Spleen (tissue), 11 donors: Measurements from ENCODE around the gene ACBD7. TPM values are rescaled to one million over a fixed set of nuclear protein-coding genes. Genes with fewer than 3 reads are reported as not detected.

Experiments
- DNase-seq: peaks from one replicate; pipeline ENCODE4 v3.0.0-alpha.2; 2020
- H3K27ac ChIP-seq, 8 donors: fragments of 200-600 bp; sonication (generic) in 7 of 8; 1 replicate in 4 of 8; 2 replicates in 4 of 8; pipeline versions ENCODE4 v1.5.0 to v1.8.0; 2016 to 2021; ENCODE audit warnings: inconsistent platforms in 4 of 8, mild to moderate bottlenecking in 4 of 8, moderate library complexity in 1 of 8
- H3K27me3 ChIP-seq, 7 donors: fragments of 200-600 bp; sonication (generic) in 6 of 7; replicated peaks in 1 of 7; 1 replicate in 4 of 7; 2 replicates in 3 of 7; pipeline versions ENCODE4 v1.5.0 to v1.8.0; 2016 to 2021; ENCODE audit warnings: inconsistent platforms in 3 of 7, mild to moderate bottlenecking in 1 of 7
- H3K36me3 ChIP-seq, 6 donors: fragments of 200-600 bp; sonication (generic) in 5 of 6; 1 replicate in 4 of 6; 2 replicates in 2 of 6; pipeline versions ENCODE4 v1.5.0 to v1.8.0; 2016 to 2021; ENCODE audit warnings: inconsistent platforms in 2 of 6
- H3K4me1 ChIP-seq, 6 donors: fragments of 200-600 bp; sonication (generic) in 5 of 6; 1 replicate in 3 of 6; 2 replicates in 3 of 6; pipeline versions ENCODE4 v1.5.0 to v1.8.0; 2016 to 2021; ENCODE audit warnings: inconsistent platforms in 3 of 6
- H3K4me3 ChIP-seq, 8 donors: fragments of 200-600 bp; sonication (generic) in 7 of 8; 1 replicate in 4 of 8; 2 replicates in 4 of 8; pipeline versions ENCODE4 v1.5.0 to v1.8.0; 2016 to 2021; ENCODE audit warnings: inconsistent platforms in 4 of 8, mild to moderate bottlenecking in 4 of 8, moderate library complexity in 2 of 8
- H3K9me3 ChIP-seq, 8 donors: fragments of 200-600 bp; sonication (generic) in 7 of 8; 1 replicate in 4 of 8; 2 replicates in 4 of 8; pipeline versions ENCODE4 v1.5.0 to v1.8.0; 2016 to 2021; ENCODE audit warnings: inconsistent platforms in 4 of 8
- POLR2A ChIP-seq, 3 donors: fragments of 450-650 bp; IDR thresholded peaks; one replicate each; pipeline ENCODE4 v1.5.1; 2017; ENCODE audit warnings: antibody characterized with exemption in 3 of 3, mild to moderate bottlenecking in 1 of 3
- POLR2AphosphoS5 ChIP-seq, 3 donors: sonication (generic); formaldehyde crosslinking; IDR thresholded peaks; one replicate each; pipeline ENCODE4 v1.5.1; 2017; ENCODE audit warnings: antibody characterized with exemption in 3 of 3
- WGBS, 5 donors: extraction: QIAGEN DNeasy Blood & Tissue Kit in 3 of 5; methylation state at CpG; one replicate each; pipeline versions ENCODE4 v1.1.5 to v1.1.7; 2013 to 2018; 5-methylcytosine and 5-hydroxymethylcytosine counted together
- intact Hi-C: fragments of 100-400 bp; cut with DNase I; formaldehyde crosslinking; loops from one replicate; pipeline ENCODE4 v1.15.0; 2023; ENCODE audit warnings: low total_unique reads
- polyA plus RNA-seq, 3 donors: library from polyadenylated mRNA; stranded (reverse); fragments of 200-250 nt; gene quantifications; one replicate each; pipeline ENCODE4 v1.2.1, GENCODE V29; 2013
- total RNA-seq, 7 donors: library from RNA; depleted of rRNA in 3 of 7; stranded (reverse); fragments of >200 nt in 3 of 7; fragmentation: NEBNext Ultra II Directional in 4 of 7; extraction: Animal tissue kit (Norgen Biotek cat#: 25700) in 4 of 7; gene quantifications; one replicate each; pipeline versions ENCODE4 v1.1.0 to v1.2.1, GENCODE V29; 2016 to 2021
- TF ChIP-seq, protein P1 (sequence below), 11 experiments: fragments of 200-600 bp in 7 of 11; fragments of 450-650 bp in 4 of 11; sonication (generic) in 4 of 11; IDR thresholded peaks in 8 of 11; conservative IDR thresholded peaks in 3 of 11; 1 replicate in 7 of 11; 2 replicates in 4 of 11; pipeline versions ENCODE4 v1.4.0 to v1.8.0; 2016 to 2021; ENCODE audit warnings: antibody characterized with exemption in 11 of 11, inconsistent platforms in 4 of 11, mild to moderate bottlenecking in 1 of 11
- donor health status: healthy with polysubstance abuse.
- donor health status: DM: no; HTN: no; CAD: no; lungs with moderate emphysema.
- donor health status: DM: no; HTN: no; CAD: no.
- donor health status: Bipolar disorder and iron deficiency.
- donor health status: healthy.
- donor health status: DM: no; HTN: no; CAD: no.
- donor health status: DM: yes; HTN: yes; CAD: no.

The ACBD7 gene
- total and polyA plus RNA-seq, 10 donors: 0.09 to 0.77 (median 0.10) TPM; not detected in 7

DNA sequence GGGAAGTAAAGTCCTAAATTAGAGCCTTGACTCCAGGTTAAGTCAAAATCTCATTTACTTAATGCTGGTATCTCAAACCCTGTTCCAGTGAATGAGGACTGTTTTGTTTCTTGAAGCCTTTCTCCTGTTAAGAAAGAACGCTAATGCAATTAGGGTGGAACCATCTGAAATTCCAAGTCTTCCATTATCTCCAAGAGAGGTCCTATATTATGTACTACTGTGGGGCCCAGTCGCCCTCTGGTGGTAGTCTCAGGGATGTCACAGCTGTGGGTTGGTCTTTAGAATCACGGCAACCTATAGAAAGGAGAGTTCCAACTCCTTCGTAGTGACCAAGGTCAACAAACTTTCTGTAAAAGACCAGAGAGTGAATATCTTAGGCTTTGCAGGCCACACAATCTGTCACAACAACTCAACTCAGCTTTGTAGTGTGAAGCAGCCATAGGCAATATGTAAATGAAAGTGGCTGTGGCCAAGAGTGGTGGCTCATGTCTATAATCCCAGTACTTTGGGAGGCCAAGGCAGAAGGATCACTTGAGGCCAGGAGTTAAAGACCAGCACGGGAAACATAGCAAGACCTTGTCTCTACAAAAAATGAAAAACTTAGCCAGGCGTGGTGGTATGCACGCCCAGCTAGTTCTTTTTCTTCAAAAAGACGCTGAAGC is 17.9 kb upstream of the ACBD7 start:
- peaks cover 8 to 92% (median 64%) of the 10 kb centered on the region in 6 donors for H3K36me3 ChIP-seq
- peak; percentile 86 for DNase-seq
- TF ChIP-seq, protein P1, sequence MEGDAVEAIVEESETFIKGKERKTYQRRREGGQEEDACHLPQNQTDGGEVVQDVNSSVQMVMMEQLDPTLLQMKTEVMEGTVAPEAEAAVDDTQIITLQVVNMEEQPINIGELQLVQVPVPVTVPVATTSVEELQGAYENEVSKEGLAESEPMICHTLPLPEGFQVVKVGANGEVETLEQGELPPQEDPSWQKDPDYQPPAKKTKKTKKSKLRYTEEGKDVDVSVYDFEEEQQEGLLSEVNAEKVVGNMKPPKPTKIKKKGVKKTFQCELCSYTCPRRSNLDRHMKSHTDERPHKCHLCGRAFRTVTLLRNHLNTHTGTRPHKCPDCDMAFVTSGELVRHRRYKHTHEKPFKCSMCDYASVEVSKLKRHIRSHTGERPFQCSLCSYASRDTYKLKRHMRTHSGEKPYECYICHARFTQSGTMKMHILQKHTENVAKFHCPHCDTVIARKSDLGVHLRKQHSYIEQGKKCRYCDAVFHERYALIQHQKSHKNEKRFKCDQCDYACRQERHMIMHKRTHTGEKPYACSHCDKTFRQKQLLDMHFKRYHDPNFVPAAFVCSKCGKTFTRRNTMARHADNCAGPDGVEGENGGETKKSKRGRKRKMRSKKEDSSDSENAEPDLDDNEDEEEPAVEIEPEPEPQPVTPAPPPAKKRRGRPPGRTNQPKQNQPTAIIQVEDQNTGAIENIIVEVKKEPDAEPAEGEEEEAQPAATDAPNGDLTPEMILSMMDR (IDR thresholded peaks at IDR 0.05 in 8 of 11, conservative IDR thresholded peaks at IDR 0.05 in 3 of 11): peak; percentile 69 to 90 (median 85)
- TF ChIP-seq POLR2A (IDR thresholded peaks at IDR 0.05): no peak
- intact Hi-C loops: loop anchor here (10.0 kb wide), 1 partner anchor 612 kb away; no protein-coding TSS in a partner anchor
- no peak overlapping the region for H3K4me3 ChIP-seq
- peak overlapping the region in 1 of 8 donors; percentile 25 for H3K27ac ChIP-seq
- H3K27me3 ChIP-seq: no peaks in the 10 kb centered on the region
- peaks cover 0 to 16% (median 5%) of the 10 kb centered on the region in 6 donors for H3K4me1 ChIP-seq
- WGBS, 5 donors: 49 to 58% (median 53%) methylated on average over 8 of the region's 8 CpGs
- H3K9me3 ChIP-seq: no peaks in the 10 kb centered on the region

DNA sequence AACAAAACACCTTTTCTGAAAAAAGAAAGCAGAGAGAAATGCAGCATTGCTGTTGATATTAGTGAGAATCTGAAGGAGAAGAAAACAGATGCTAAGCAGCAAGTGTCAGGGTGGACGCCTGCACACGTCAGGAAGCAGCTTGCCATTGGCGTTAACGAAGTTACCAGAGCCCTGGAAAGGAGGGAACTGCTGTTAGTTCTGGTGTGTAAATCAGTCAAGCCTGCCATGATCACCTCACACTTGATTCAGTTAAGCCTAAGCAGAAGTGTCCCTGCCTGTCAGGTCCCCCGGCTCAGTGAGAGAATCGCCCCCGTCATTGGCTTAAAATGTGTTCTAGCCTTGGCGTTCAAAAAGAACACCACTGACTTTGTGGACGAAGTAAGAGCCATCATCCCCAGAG is 14.9 kb upstream of the ACBD7 start:
- DNase-seq: no peak
- 87 to 92% (median 90%) methylated on average over 9 of the region's 9 CpGs for WGBS, 5 donors
- no peak overlapping the region for H3K4me3 ChIP-seq
- no peaks in the 10 kb centered on the region for H3K27me3 ChIP-seq
- H3K27ac ChIP-seq: no peak overlapping the region
- H3K9me3 ChIP-seq: no peaks in the 10 kb centered on the region
- TF ChIP-seq POLR2A (IDR thresholded peaks at IDR 0.05): no peak
- TF ChIP-seq, protein P1 (IDR thresholded peaks at IDR 0.05 in 8 of 11, conservative IDR thresholded peaks at IDR 0.05 in 3 of 11): no peak
- TF ChIP-seq POLR2AphosphoS5 (IDR thresholded peaks at IDR 0.05): no peak
- H3K36me3 ChIP-seq: peaks cover 8 to 84% (median 57%) of the 10 kb centered on the region in 6 donors
- intact Hi-C loops: loop anchor here (10.0 kb wide), 1 partner anchor 609 kb away; no protein-coding TSS in a partner anchor
- H3K4me1 ChIP-seq: peaks cover 6 to 44% (median 27%) of the 10 kb centered on the region in 6 donors

DNA sequence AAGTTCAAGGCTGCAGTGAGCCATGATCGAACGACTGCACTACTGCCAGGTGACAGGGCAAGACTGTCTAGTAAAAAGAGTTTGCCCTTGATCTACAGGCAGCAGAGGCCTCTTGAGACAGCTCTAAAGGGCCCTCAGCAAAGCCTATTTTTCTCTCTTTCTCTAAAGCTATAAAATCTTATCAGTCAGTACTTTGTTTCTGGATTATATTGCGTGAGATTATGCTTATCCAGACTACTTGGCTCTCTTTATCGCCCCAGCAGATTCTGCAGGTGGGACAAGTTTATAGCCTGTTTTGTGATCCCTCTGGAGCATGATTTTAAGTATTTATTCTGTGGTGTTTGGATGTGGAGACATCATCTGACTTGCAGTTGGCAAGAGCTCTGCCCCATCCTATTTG is 11.3 kb upstream of the ACBD7 start:
- no peaks in the 10 kb centered on the region for H3K27me3 ChIP-seq
- H3K4me1 ChIP-seq: peaks cover 16 to 52% (median 38%) of the 10 kb centered on the region in 6 donors
- WGBS, 5 donors: 86 to 94% (median 91%) methylated on average over 4 of the region's 4 CpGs
- TF ChIP-seq, protein P1 (IDR thresholded peaks at IDR 0.05 in 8 of 11, conservative IDR thresholded peaks at IDR 0.05 in 3 of 11): no peak
- TF ChIP-seq POLR2AphosphoS5 (IDR thresholded peaks at IDR 0.05): no peak
- H3K27ac ChIP-seq: no peak overlapping the region
- no peak overlapping the region for H3K4me3 ChIP-seq
- H3K36me3 ChIP-seq: peaks cover 6 to 54% (median 38%) of the 10 kb centered on the region in 6 donors
- H3K9me3 ChIP-seq: no peaks in the 10 kb centered on the region
- intact Hi-C loops: loop anchor here (10.0 kb wide), 2 partner anchors 145 to 605 kb away; partner anchors contain the start of genes DCLRE1C and MEIG1
- no peak for DNase-seq
